ENCODE results near the gene CLINT1.
A peak's percentile ranks its signal among the peaks of the same experiment; 100 is the strongest.

Gene CLINT1

DNA sequence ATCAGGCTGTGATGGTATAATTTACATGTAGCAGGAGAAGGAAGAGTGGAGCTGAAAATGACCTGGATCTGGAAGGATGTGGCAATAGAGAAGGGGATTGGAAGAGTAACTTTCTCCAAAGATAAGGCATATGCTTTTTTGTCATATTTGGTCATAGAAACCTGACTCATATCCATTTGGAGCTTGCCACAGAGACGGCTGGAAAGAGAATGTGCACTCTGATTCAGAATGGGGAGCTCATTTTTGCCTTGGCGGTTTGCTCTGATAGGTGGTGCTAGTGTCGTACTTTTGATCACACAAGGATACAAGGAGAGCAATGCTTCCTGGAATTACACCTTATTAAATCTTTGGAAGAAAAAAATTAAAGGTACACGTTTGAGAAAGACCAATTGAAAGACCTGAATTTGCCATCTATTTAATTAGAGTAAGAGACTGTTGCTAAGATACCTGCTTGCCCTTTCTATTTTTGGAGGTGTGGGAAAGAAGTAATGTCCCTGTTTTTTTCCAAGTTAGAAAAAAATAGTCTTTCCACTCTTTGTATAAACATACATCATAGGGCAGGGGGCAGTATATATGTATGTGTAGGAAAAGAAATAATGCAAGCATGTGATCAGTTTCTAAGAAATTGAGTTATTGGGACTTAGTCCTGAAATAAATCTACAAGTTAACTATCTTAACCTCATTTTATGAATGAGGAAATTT lies 110.0 kb downstream of the CLINT1 start:
- no peak for DNase-seq

DNA sequence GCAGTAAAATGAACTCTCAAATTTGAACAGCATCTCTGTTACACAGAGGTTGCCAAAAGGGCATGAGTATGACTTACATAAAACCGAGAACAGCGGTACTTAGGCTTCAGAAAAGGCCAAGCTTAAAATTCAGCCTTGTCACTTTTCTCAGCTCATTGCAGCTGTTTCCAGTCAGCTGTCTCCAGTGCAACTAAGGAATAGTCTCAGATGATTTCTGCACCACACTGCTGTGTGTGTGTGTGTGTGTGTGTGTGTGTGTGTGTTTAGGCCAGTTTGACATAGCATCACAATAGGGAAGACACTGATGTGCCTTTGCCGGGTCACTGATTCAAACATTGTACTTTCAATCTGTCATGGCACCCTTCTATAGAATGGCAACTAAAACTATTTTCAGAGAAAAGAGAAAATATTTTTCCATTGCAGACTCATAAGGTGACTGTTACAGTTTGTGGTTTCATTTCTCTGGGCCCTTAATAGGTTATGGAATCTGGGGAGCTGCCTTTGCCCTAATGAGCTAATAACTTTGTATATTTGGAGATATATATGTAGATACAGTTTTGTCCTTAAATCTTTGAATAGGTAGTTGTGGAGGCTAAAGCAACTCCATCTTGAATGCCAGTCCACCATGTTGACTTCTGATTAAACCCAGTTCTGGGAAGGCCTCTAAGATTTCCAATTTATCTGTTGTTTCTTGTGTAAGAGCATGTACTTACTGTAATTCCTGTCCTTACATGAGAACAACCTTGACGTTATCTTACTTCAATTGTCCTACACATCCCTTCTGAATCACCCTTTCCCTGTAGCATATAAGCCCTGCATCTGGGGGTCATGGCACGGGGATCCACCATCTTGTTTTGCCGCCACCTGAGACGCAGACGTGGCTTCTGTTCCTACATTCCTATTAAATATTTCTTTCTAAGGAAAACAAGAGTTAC lies 110.9 kb downstream of the CLINT1 start:
- no peak for DNase-seq

DNA sequence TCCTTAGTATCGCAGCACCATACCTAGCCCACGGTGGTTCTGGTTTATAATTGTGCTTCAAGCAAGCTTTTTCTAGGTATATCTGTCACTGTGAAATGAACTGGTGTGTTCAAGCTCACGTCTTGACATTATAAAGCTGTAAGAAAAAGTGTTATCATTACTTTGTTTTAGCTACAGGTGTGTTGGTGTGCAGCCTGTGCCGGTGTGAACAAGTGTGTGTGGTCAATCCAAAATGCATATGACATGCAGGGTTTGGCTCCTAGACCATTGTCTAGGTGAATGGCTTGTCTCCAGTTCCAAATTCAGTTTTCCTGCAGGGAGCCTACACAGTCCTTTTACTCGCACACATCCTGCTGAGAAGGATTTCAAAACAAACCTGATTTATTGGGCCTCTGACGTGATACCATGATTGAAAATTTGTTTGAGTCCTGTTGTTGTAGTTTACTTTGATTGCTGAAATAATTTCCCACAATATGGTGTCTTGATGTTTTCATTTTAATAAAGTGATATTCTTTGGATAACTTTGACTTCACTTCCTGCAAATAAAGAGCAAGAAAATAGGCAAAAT lies 111.7 kb downstream of the CLINT1 start:
- DNase-seq, result no peak

DNA sequence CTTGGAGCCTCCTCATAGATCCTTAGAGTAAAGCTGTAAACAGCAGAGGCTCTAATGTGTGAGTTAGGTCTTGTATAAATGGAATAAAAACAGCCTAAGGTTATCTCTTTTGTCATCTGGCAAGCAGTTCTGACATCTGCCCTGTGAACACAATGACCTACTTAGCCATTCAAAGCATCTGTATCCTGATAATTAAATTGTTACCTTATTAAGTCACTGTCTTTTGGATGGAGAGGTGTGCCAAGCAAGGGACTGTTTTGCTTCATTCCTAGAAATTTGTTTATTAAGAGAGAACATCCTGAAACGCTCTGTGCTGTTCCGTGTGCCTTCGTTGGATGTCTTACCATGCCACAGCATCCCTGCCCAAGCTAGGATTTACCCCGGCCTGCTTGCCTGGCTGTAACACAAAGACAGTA lies 113.9 kb downstream of the CLINT1 start:
- DNase-seq, result no peak

DNA sequence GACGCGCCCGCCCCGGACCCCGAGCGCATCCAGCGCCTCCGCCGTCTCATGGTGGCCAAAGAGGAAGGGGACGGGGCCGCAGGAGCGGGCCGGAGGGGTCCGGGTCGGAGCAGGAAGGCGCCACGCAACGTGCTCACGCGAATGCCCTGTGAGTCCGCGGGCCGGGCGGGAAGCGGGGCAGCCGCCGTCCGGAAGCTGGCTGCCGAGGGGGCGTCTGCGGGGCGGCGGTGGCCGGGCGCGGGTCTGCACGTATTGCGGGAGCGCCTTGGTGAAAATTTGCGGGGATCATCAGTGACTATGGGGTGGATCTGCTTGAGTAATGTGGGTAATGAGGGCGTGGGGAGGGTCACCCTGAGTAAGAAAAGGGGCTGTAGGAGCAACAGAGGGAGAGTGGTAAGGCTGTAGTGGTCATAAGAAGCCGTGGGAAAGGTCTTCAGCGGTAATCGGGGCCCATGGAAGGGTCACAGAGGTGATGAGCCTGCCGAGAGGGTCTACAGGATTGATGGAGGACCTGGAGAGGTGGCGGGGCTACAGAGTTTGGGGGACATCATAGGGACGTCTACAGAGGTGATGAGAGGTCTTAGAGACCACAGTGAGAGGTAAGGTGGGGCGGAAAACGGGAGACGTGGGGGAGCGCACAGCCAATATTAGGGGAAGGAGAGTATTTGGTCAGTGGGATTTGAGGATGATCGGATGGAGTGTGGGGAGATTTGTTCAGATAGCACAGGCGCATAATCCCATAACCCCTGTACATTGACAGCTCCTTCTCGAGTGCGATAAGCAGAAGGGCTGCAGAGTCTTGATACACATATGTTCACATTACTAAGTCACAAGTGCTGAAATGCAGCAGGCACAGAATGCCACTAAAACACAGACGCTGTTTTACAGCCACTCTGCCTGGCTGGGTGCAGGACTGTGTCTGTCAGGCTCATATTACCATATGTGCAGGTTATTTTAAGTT lies 114.6 kb downstream of the CLINT1 start:
- DNase-seq, result no peak

DNA sequence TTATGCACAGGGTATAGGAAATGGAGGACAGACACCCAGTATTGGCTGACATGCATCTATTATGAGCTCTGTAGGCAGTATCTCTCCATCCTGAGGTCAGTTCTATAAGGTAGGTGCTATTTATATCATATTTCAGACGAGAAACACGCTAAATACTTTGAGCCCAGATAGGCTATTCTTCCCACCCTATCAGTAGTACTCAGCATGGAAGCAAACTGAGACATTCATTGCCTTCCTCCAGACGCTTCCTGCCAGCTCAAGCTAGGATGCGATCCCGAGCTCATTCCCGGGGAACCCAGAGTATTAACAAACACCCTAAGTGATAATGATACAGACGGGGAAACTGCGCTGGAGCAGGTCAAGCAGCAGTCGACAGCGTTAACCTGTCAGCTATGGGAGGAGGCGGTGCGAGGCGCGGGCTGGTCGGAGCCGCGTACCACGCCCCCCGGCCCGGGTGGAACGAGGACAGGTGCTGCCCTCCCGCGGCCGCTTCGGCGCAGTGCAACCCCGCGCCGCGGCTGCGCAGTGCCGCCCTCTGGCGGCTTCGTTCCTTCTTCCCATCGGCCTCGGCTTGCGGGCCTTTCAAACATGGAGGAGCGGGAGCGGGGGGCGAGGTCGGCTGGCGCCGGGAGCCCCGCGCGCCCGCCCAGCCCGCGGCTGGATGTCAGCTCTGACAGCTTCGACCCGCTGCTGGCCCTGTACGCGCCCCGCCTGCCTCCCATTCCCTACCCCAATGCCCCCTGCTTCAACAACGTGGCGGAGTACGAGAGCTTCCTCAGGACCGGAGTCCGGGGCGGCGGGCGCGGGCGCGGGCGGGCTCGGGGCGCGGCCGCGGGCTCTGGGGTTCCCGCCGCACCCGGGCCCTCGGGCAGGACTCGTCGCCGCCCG lies 115.5 kb downstream of the CLINT1 start, which contains the start of gene LSM11:
TSS of gene LSM11 (plus strand) at position 550 of the 888 bp plus-strand sequence. CDS start at position 589, 39 bp downstream.
- DNase-seq, result peak; percentile 63 to 87

DNA sequence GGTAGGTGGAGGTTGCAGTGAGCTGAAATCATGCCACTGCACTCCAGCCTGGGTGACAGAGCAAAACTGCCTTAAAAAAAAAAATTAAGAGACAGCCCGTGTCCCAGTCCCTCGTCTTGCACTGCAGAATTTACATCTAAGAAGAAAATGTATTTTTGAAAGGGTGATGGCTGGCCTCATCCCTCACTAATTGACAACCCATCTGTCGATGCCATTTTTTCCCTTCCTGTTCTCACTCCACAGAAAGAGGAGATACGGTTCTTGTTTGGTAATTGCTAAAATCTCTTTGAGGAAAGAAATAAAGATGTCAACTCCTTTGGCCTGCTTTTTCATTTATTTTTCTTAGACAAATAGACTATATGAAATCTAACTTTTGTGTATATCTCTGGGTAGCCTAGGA lies 117.8 kb downstream of the CLINT1 start:
- no peak for DNase-seq

DNA sequence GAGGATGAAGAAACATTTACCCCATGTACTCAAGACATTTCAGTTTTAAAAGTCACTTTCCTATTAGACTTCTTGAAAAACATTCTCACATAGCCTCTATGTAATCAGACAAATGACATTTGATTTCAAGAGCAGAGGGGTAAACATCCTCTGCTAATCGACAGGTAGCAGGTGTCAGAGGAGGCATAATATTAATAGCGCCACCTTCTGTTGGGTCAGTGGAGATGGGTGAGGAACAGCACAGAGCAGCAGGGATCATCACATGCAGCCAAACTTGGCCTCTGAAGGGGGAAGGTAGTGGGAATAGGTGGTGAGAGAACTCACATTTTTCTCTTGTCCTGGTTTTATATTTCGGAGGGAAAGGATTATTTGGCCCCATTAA lies 118.7 kb downstream of the CLINT1 start:
- no peak for DNase-seq

DNA sequence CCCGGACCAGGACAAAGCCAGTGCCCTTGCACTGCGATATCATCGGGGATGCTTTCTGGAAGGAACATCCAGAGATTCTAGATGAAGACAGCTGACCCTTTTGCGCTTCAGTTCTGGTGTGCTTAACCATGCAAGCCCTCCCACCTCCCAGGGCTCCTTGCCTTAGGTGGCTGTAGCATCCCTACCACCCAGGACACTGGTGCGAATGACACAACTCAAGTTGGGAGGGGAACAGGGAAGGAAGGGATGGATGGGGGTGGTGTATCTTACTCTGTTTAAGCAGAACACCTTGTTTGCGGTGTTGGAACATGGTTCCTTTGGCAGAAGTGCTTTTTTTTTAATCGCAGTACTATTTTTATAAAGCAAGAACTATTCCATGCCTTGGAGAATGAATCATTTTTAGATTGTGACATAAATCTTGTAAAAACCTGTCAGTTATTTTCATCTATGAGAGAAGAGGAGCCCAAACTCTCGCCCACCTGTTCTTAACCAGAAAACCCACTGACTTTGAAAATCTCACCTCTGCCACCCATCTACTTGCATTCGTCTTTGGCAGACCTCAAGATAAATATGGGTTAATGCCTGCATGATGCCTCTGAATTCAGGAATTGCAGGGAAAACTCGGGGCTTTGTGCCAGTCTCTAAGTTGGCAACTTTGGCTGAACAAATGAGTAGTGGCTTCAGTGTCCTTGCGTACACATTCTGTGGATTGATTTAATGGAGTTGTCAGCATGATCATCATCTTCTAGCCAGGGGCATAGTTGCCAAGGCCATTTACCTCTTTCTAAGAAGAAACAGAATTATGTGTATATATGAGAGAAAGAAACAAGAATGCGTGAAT lies 119.3 kb downstream of the CLINT1 start:
- no peak for DNase-seq

DNA sequence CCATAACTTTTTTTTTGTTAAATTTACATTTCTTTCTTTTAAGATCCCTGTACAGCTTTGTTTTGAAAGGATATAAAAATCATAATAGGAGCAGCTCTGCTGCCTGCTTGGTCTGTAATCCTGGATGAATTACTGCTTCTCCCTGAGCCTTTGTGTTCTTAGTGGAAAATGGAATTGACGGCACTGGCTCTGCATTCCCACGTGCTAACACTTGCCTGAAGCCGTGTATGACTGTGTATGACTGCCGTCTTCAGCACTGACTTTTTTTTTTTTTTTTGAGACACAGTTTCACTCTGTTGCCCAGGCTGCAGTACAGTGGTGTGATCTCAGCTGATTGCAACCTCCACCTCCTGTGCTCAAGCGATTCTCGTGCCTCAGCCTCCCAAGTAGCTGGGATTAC lies 123.0 kb downstream of the CLINT1 start:
- no peak for DNase-seq

All from NCI-H446 (cell line).